Stimulated activated CD4-positive, alpha-beta T cell treated with anti-CD3 and anti-CD28 coated beads, Interleukin-4, amount 100 ng/mL, for 48 hours (primary cell): ENCODE data around the gene CORO6.

ENCODE experiments used
- DNase-seq, 2 donors: peaks; one replicate each; pipeline ENCODE4 v3.0.0-alpha.2; 2020; ENCODE audit warnings: low read depth in 2 of 2

CORO6 gene

DNA sequence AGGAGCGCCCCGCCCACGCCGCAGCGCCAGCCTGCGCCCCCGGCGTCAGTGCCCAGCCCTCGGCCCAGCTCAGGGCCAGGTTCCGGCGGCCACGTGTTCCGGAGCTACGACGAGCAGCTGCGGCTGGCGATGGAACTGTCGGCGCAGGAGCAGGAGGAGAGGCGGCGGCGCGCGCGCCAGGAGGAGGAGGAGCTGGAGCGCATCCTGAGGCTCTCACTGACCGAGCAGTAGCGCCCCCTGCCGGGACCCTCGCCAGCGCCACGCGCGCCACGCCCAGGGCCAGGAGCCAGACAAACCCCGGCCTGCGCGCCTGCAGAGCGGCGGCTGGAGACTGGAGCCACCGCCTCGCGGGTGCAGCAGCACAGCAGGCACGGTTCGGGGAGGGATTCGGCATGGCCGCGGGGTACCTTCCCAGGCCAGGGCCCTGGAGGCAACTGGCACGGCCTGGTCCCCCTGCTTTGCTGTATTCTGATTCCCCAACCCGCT, 9.3 kb downstream of the CORO6 start:
- peak; percentile 94 to 99 for DNase-seq

DNA sequence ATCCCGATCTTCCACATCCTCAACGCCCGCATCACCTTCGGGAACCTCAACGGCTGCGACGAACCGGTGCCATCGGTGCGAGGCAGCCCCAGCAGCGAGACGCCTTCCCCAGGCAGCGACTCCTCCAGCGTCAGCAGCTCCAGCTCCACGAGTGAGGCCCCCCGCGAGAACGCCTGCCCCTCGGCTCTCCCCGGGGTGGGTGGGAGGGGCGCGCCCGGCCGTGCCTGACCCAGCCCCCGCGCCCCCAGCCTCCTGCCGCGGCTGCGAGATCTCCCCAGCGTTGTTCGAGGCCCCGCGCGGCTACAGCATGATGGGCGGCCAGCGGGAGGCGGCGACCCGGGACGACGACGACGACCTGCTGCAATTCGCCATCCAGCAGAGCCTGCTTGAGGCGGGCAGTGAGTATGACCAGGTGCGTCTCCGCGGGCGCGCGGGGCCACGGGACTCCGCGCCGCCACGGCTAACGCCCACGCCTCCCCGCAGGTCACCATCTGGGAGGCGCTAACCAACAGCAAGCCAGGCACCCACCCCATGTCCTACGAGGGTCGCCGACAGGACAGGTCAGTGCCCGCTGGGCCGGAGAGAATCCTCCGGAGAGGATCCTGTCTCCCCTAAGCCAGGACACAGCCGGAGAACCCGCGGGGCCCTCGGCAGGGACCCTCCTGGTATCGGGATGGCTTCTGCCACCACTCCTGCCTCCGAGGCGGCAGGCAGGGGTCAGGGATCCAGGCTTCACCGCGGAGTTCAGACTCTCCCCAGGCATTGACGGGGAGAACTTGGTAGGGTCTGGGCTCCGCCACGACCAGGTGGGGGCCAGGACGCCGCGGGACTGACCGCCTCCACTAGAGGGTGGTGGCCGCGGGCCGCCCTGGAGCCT, 10.1 kb downstream of the CORO6 start:
- no peak for DNase-seq

DNA sequence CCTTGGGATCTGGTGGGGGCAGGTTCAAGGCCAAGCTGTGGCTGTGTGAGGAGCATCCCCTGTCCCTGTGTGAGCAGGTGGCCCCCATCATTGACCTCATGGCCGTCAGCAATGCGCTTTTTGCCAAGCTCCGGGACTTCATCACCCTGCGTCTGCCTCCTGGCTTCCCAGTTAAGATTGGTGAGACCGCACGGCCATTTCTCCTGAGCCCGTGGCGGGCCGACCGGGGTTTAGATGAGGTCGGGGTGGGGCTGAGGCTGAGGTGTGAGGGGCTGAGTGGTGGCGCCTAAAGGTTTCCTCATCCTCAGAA, 10.7 kb downstream of the CORO6 start:
- no peak for DNase-seq

DNA sequence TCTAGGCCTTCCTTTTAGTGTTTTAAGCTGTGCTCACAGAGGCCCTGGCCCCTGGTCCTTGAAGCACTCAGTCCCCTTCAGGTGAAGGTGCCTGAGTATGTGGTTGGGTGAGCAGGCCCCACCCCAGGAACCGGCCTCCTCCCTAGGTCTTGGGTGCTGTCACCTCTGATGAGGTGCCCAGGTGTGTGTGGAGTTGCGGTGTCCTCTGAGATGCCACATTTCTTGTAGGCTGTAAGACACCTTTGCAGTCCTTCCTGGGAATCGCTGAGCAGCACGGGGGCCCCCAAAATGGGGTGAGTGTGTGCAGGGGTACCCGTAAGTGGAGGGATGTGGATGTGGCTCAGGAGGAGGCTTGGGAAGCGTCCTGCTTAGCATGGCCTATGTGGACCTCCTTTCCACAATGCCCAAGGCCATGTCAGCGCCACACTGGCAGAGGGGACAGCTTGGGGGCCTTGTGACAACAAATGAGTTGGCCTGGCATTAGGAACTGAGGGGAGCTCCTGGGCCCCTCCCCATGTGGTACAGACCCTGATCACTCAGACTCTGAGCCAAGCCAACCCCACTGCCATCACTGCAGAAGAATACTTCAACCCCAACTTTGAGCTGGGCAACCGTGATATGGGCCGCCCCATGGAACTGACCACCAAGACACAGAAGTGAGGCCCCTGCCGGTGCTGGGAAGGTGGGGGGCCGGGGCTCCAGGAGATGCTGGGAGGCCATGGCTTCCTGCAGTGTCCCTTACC, 11.2 kb downstream of the CORO6 start:
- no peak for DNase-seq

DNA sequence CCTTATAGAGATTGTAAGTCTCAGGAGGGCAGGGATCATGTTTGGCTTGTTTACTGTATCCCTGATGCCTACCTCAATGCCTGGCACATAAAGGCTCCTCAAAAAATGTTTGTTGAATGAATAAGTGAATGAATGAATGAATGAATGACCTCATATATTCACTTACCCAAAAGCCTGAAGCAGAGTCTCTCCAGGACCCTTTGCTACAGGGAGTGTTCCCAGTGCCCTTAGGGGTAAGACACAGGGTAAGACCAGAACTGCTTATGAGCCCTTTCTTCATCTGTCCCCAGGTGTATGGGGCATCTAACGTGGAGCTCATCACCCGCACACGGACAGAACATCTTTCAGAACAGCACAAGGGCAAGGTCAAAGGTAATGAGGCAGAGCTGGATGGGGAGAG, 12.3 kb downstream of the CORO6 start:
- no peak for DNase-seq

DNA sequence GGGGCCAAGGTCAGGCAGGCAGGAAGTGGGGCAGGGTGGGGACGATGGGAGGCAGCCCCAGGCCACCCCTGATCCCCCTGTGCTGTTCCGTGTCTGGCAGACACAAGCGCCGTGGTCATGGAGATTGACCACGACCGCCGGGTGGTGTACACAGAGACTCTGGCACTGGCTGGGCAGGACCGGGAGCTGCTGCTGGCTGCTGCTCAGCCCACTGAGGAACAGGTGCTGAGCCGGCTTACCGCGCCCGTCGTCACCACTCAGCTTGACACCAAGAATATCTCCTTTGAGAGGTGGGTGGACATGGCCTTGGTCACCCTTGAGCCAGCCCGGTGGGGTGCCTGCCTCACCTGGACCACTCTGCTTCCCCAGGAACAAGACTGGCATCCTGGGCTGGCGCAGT, 13.7 kb downstream of the CORO6 start:
- no peak for DNase-seq

DNA sequence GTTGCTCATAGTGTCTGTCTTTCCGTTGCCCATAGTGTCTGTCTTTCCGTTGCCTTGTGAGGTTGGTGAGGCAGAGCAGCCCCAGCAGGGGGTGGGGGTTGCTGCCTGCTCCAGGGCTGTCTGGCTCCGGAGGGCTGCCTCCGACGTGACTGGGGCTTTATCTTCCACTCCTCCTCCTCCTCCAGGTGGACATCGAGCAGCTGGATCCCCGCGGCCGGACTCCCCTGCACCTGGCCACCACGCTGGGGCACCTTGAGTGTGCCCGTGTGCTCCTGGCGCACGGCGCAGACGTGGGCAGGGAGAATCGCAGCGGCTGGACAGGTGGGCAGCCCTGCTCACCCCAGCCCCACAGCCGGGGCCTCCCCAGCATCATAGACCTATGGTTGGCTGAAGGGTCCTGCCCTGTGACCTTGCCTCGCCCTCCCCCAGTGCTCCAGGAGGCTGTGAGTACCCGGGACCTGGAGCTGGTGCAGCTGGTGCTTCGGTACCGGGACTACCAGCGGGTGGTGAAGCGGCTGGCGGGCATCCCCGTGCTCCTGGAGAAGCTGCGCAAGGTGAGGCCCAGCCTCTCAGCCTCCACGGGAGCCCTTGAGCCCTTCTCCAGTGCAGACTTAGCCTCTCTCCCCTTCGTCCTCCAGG, 15.0 kb downstream of the CORO6 start:
- DNase-seq, result no peak

DNA sequence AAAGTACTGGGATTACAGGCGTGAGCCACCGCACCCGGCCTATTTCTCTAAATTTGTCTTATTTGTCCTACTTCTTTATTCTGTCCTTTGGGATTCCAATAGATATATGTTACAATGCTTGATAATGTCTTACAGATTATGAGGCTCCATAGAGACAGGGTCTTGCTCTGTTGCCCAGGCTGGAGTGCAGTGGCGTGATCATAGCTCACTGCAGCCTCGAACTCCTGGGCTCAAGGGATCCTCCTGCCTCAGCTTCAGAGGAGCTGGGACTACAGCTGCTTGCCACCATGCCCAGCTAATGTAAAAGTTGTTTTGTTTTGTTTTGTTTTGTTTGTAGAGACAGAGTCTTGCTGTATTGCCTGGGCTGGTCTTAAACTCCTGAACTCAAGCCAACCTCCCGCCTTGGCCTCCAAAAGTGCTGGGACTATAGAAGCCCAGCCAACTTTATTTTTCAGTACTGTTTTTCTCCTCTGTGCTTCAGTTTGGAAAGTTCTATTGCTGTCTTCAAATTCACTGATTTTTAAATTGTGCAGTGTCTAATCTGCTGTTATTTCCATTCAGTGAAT, 19.5 kb downstream of the CORO6 start:
- DNase-seq, result no peak

DNA sequence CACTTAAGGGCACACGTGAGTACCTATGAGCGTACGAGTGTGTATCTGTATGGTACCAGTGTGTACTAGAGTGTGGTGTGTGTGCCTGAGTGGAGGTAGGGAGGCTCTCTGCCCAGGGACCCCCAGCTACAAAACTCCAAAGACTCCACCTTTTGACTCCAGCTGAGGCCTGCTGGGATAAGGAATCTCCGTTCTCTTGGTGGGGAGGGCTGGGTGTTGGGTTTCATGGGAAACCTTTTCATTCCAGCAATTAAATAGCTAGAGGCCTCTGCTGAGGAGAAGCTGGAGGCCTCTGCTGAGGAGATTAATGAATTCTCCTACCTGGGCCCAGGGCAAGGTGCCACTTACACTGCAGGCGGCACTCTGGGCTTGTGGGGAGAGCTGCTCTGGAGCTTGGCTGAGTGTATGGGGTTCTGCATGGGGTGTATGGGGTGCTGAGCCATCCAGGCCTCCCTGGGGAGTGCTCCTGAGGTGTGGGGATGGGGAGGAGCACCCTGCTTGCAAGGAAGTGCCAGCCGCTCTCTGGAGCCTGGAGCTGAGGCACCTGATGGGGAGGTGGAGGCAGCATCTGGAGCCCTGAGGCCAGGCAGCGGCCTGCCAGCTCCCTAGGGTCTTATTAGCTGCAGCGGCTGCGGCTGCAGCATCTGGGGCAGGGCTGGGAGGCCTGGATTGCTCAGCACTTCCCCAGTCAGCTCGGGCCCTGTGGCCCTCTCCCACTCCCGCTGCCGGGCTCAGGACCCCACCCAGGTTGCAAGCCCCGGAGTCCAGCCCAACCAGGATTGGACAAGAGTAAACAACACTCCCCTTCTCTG, 25.1 kb downstream of the CORO6 start:
- no peak for DNase-seq

DNA sequence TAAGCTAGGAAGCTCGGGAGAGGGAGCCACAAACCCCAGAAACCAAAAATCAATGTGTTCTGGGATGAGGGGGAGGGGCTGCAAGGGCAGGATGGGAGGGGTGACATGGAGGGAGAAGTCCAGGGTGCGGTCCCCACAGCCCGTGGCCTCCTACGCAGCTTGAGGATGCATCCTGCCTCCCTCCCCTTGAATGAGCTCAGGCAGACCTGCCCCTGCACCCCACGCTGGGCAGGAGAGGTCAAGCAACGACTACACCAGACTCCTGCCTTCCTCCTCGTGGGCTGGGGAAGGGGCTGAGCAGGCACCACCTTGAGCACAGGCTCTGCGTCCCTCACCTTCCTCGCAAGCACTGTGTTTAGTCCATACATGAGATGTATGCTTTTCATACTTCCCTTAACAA, 25.9 kb downstream of the CORO6 start:
- no peak for DNase-seq

DNA sequence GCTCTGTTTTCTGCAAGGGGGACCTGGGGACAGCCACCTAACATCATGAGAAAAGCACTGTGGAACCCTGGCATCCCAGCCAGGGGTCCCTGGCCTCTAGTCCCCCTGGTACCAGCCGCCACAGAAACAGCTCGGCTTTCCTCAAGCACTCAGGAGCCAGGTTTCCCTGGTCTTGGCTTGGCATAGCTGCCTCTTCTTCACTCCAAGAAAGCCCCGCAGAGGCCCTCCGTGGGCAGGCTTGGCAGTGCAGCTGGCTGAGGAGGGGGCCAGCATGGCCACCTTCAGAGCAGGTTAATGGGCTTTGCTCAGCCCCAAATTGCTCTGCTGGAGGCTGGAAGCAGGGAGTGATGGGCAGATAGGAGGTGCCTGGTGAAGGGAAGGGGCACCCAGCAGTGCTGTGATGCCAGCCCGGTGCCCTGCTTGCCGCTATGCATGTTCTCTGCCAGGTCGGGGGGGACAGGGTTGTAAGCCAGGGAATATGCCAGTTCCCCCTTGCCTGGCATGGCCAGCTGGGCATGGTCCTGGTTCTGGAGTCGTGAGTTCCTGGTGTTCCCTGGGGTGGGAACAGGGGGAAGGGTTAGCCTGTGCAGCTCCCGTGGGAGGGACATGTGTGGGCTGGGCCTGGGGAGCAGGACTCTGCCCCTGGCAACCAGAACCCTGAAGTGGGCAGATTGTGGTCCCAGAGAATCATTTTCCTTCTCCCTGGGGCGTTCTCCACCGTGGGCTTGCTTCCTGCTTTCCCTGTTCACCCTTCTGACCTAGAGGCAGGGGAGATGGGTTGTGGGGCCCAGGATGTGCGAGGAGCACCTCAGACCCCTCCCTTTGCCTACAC, 26.6 kb downstream of the CORO6 start:
- no peak for DNase-seq

DNA sequence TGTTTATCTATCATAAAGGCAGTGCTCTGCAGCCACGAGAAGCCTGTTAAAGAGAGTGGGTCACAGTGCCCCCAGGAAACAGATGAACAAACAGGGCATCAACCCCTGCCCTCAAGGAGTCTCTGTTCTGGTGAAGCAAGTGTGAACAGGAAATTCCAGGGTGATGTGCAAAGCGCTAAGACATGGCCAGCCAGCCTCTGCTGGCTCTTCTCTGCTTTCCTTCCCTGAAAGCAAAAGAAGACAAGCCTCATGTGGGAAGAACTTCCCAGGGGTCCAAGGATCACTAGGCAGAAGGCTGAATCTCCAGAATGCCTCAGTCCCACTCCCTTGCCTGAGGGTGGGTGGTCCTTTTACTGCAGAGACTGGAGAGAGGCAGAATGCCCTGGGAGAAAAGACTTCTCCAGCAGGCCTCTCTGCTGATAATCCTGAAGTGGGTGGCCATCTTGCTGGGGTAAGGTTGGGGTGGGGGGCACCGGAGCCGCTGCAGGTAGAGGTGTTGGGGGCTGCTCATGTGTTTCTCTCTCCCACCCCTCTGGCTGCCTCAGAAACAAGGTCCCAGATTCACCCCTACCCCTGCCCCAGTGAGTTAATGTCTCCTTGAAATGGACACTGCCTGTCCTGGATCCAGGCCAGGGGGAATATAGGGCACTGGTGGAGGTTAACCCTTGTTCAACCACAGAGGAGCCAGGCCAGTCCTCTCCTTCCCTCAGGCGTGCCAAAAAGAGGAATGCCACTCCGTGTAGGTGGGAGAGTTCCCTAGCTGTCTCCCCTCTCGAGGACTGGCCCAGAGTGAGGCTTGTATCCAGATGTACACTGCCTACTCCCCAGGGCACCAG, 27.4 kb downstream of the CORO6 start:
- no peak for DNase-seq

DNA sequence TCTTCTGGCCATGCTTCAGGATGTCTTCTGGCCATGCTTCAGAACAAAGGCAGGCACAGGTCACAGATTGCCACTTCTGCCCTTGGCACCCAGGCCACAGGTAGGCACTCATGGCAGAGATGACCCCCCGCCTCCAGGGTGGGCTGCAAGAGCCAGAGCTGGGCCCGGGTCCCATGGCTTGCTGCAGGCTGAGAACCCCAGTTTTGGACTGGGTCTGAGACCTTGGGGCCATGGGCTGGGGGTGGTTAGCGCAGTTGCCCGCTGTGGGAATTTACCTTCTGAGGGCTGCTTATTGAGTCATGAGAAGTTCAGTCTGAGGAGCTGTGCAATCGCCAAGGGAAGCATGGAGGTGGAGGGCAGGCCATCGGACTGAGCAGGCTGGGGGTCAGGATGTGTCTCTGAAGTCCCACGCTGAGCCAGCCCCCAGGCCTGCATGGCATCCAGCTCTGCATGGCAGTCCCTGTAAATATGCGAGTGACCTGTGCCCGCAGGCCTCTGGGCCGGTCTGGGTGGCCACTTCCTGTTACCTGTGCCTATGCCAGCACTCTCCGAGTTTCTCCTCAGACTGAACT, 28.1 kb downstream of the CORO6 start:
- DNase-seq, result no peak

DNA sequence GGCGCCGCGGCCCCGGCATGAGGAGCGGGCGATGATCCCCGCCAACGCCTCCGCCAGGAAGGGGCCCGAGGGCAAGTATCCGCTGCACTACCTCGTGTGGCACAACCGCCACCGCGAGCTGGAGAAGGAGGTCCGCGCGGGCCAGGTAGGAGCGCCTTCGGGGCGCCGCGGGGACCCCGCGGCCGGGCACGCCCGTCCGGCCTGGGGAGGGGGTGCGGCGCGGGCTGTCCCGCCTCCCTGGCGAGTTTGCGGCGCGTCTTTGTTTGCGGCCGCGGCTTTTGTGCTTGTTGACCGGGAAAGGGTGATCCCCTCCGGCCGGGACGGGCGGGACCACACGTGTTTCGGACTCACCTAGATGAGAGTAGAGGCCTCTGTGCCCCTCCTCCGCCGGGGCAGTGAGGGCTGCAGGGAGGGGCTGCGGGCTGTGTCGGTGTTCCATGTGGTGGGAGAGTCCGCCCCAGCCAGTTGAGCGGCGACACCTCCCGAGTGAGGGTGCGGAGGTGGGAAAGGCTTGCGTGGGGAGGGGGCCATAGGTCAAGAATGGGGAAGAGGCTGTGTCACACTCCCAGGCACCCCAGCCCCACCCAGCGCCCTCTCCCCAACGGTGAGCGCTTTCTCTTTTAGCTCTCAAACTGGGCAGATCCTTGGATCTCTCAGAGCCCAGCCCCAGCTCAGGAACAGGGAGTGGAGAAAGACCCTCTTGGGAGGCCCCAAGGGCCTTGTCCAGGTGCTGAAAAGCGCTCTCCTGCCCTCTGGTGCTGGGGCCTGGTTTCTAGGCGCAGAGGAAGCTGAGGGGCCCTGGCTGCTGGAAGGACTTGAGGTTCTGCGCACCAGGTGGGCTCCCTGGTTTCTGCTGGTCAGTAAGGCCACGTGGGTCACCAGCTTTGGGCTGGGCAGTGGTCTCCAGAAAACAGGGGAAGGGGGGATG, 28.9 kb downstream of the CORO6 start:
- DNase-seq, result no peak

DNA sequence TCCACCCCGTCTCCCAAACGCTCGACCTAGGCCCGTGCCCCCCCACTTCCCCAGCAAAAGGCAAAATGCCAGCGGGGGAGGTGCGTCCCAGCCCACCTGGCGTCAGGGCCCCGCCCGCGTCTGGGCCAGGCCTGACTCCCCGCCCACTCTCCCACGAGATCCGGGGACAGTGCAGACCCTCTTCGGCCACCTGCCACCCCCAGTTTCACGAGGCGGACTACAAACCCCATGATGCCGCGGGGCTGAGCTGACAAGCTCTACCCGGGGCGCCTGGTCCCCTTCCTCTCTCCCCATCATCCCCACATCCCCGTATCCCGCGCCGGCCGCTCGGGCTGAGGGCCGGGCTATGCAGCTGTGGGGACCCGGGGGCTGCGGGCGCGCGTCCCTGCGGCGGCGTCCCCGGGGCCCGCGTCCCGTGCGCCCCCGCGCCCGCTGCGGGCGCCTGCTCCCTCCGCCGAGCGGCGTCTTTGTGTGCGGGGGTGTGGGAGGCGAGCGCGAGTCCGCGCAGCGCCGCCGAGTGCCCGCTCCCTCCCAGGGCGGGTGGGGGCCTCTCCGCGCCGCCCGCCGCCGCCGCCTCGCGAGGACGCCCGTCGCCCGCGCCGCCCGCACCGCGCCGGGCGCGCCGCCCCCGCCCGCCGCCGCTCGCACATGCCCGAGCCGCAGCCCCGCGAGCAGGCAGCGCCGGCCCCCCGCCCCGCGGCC, 29.7 kb downstream of the CORO6 start, which contains the start of gene ANKRD13B:
Gene ANKRD13B, plus strand, starts transcription at position 283 of the 702 bp plus-strand sequence. CDS start 490 bp downstream, outside the sequence.
- peak in 1 of 2 donors; percentile 43 for DNase-seq

DNA sequence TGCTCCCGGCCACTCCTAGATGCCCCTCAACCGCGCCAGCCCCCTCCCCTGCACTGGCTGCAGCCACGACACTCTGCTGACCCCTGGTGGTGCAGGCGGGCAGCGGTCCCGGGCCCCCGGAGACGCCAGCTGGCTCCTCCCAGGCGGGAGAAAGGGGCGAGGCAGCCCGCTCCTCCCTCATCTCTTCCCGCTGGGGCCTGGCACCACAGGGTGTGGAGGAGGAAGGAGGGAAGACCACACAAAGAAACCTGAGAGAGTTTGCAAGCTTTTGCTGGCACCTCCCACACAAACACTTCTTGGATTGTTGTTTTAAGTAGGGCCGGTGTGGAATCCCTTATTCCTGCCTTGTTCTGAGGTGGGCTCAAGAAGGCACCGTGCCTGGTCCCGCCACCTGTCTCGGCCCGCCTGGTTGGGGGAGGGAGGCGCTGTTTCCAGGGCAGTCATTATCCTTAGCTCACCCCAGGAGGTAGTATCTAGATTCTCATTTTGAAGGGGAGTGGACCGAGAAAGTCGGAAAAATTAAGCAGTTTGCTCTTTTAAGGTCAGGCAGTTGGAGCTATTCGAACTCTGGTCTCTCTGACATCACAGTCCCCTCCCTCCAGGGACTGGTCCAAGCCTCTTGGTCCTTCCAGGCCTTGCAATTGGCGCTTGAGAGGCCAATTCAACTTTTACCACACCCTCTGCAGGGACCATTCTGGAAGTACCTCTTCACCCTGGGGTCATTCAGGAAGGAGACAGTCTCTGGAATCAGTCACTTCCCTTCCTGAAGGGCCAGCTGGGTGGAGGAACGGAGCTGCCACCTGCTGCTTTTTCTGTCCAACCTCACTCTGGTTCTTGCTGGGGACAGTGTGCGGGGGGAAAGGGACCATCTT, 30.7 kb downstream of the CORO6 start:
- peak; percentile 81 to 85 for DNase-seq
